ENCODE results near the gene SMAD3.
A peak's percentile ranks its signal among the peaks of the same experiment; 100 is the strongest.
"Not testable (repeated sequence)": the region's sequence is repeated elsewhere in the genome, so short reads cannot be mapped to it uniquely, and the experiment has no call there.

Gene SMAD3

GRCh38 chr15:67120839-67121643 is 55.6 kb downstream of the SMAD3 start:
- peak; percentile 75 for DNase-seq (ENCODE audit: low spot score)
- TF ChIP-seq CTCF (IDR thresholded peaks at IDR 0.05; ENCODE audit: extremely low read depth, missing control alignments), result no peak

- TF ChIP-seq CTCF (IDR thresholded peaks at IDR 0.05; ENCODE audit: extremely low read depth, missing control alignments), result no peak
- DNase-seq (ENCODE audit: low spot score), result no peak
Observed at GRCh38 chr15:67121644-67122605, 56.5 kb downstream of the SMAD3 start.

GRCh38 chr15:67122816-67123215 is 57.4 kb downstream of the SMAD3 start:
- not testable (repeated sequence) for DNase-seq (ENCODE audit: low spot score)

- not testable (repeated sequence) for DNase-seq (ENCODE audit: low spot score)
Observed at GRCh38 chr15:67123291-67123690, 57.9 kb downstream of the SMAD3 start.

GRCh38 chr15:67124111-67124510 is 58.7 kb downstream of the SMAD3 start:
- DNase-seq (ENCODE audit: low spot score), result no peak

GRCh38 chr15:67124911-67125588 is 59.6 kb downstream of the SMAD3 start:
- DNase-seq (ENCODE audit: low spot score), result no peak
- no peak for TF ChIP-seq CTCF (IDR thresholded peaks at IDR 0.05; ENCODE audit: extremely low read depth, missing control alignments)

More at GRCh38 chr15:67124111-67124510, 58.7 kb downstream of the SMAD3 start:
- TF ChIP-seq CTCF (IDR thresholded peaks at IDR 0.05; ENCODE audit: extremely low read depth, missing control alignments), result no peak

GRCh38 chr15:67125589-67126502 is 60.4 kb downstream of the SMAD3 start:
- no peak for DNase-seq (ENCODE audit: low spot score)
- TF ChIP-seq CTCF (IDR thresholded peaks at IDR 0.05; ENCODE audit: extremely low read depth, missing control alignments), result no peak
